ENCODE results near the gene ZNF14. TPM values are rescaled to one million over a fixed set of nuclear protein-coding genes. Genes with fewer than 3 reads are reported as not detected.

Gene ZNF14
- total and polyA plus RNA-seq, 2 of the 13 experiments (the other 11 are each of a cell fraction or from before 2014, with no cell fraction given) = 1.9 to 6.2 TPM

DNA sequence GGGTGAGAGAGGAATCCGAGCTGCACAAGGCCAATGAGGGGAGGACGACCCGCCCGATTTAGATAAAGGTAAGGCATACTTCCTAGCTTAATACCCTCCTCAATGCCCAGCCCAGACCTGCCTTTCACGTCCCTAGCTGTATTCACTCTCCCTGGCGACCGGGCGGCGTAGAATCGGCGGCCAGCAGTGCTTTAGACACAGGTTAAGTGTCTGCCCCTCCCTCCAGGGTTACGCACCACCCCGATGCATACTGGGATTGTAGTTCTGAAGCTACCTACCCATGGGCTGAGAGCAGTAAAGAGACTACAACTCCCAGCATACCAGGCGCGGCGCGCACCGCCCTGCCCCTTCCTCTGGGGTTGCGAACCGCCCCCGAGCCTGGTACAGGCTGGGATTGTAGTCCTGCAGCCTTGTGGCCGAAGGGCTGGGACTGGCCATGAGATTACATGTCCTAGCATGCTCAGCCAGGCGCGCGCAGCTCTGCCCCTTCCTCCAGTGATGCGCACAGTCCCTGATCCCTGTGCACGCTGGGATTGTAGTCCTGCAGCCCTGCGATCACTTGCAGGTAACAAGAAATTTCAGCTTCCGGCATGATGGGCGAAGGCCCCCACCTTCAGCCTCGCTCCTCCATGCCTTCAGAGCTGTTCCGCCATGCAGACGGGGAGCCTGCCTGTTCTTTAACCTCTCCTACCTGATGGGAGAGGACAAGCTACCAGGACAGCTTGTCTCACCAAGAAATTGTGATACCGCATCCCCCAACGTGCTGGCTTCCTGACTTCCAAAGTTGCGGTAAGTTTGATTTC is 43.5 kb upstream of the ZNF14 start (continued):
- TF ChIP-seq ZNF615 (CRISPR knock-in tag; IDR thresholded peaks at IDR 0.05; ENCODE audit: borderline replicate concordance) (no peak), SMARCE1 (IDR thresholded peaks at IDR 0.05; ENCODE audit: borderline replicate concordance) (no peak), GTF2F1 (IDR thresholded peaks at IDR 0.05; ENCODE audit: low read length) (no peak), SRSF1 (optimal IDR thresholded peaks at IDR 0.05; ENCODE audit: low read depth, low read length) (peak; percentile 69), SAP130 (CRISPR knock-in tag; IDR thresholded peaks at IDR 0.05; ENCODE audit: low read depth) (peak; percentile 93), XRCC5 (optimal IDR thresholded peaks at IDR 0.05; ENCODE audit: low read length) (peak; percentile 84), HCFC1 (IDR thresholded peaks at IDR 0.05; ENCODE audit: low read depth, low read length) (peak; percentile 96), ARNT (IDR thresholded peaks at IDR 0.05) (no peak), MED8 (CRISPR knock-in tag; IDR thresholded peaks at IDR 0.05; ENCODE audit: insufficient replicate concordance) (no peak), SOX5 (CRISPR knock-in tag; IDR thresholded peaks at IDR 0.05; ENCODE audit: borderline replicate concordance) (peak; percentile 56; the same call in 1 of the 2 replicates), ZNF207 (IDR thresholded peaks at IDR 0.05; ENCODE audit: borderline replicate concordance) (no peak)
- TF ChIP-seq, protein P1, sequence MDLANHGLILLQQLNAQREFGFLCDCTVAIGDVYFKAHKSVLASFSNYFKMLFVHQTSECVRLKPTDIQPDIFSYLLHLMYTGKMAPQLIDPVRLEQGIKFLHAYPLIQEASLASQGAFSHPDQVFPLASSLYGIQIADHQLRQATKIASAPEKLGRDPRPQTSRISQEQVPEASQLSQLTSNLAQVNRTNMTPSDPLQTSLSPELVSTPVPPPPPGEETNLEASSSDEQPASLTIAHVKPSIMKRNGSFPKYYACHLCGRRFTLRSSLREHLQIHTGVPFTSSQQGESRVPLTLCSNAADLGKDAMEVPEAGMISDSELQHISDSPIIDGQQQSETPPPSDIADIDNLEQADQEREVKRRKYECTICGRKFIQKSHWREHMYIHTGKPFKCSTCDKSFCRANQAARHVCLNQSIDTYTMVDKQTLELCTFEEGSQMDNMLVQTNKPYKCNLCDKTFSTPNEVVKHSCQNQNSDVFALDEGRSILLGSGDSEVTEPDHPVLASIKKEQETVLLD (CRISPR knock-in tag; IDR thresholded peaks at IDR 0.05; ENCODE audit: low read depth) = no peak
- TF ChIP-seq, protein P2, sequence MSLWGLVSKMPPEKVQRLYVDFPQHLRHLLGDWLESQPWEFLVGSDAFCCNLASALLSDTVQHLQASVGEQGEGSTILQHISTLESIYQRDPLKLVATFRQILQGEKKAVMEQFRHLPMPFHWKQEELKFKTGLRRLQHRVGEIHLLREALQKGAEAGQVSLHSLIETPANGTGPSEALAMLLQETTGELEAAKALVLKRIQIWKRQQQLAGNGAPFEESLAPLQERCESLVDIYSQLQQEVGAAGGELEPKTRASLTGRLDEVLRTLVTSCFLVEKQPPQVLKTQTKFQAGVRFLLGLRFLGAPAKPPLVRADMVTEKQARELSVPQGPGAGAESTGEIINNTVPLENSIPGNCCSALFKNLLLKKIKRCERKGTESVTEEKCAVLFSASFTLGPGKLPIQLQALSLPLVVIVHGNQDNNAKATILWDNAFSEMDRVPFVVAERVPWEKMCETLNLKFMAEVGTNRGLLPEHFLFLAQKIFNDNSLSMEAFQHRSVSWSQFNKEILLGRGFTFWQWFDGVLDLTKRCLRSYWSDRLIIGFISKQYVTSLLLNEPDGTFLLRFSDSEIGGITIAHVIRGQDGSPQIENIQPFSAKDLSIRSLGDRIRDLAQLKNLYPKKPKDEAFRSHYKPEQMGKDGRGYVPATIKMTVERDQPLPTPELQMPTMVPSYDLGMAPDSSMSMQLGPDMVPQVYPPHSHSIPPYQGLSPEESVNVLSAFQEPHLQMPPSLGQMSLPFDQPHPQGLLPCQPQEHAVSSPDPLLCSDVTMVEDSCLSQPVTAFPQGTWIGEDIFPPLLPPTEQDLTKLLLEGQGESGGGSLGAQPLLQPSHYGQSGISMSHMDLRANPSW (CRISPR knock-in tag; IDR thresholded peaks at IDR 0.05; ENCODE audit: borderline replicate concordance) = no peak; the same call in 1 of the 2 replicates
